WTC11 (cell line): ENCODE measurements around the gene CLDN9. TPM values are rescaled to one million over a fixed set of nuclear protein-coding genes. Genes with fewer than 3 reads are reported as not detected.

Experiments used
- ATAC-seq: fragments of 200-7000 bp; cut with Tn5 transposase; 2 replicates; pipeline ENCODE4 v1.10.0; 2021; ENCODE audit warnings: mild to moderate bottlenecking, moderate library complexity
- CTCF ChIA-PET: fragments of 300-600 bp; sonication (Branson Sonifier 250); formaldehyde crosslinking; loops from one replicate; lab custom pipeline; 2021; ENCODE audit warnings: antibody characterized with exemption; lab: Charles Lee
- POLR2A ChIA-PET: fragments of 350-600 bp; sonication (Branson Sonifier 250); formaldehyde crosslinking; loops from one replicate; lab custom pipeline; 2021; ENCODE audit warnings: antibody characterized with exemption; lab: Charles Lee
- DNase-seq: peaks from one replicate; pipeline ENCODE4 v3.0.0; 2021; ENCODE audit warnings: low spot score
- H3K27ac Mint-ChIP-seq: 2 replicates; pipeline ENCODE4 v1.8.0; 2021; ENCODE audit warnings: mixed read lengths
- H3K27me3 Mint-ChIP-seq: 2 replicates; pipeline ENCODE4 v1.8.0; 2021; ENCODE audit warnings: low read depth, mild to moderate bottlenecking, moderate library complexity, mixed read lengths
- H3K36me3 Mint-ChIP-seq: 2 replicates; pipeline ENCODE4 v1.8.0; 2021; ENCODE audit warnings: mixed read lengths
- H3K4me1 Mint-ChIP-seq: 2 replicates; pipeline ENCODE4 v1.8.0; 2022; ENCODE audit warnings: mixed read lengths
- H3K4me3 Mint-ChIP-seq: 2 replicates; pipeline ENCODE4 v1.8.0; 2021; ENCODE audit warnings: mild to moderate bottlenecking, moderate library complexity, mixed read lengths
- H3K9me3 Mint-ChIP-seq: 2 replicates; pipeline ENCODE4 v1.8.0; 2021; ENCODE audit warnings: mixed read lengths
- GABPB1 ChIP-seq: sonication (generic); formaldehyde crosslinking; IDR thresholded peaks from 2 replicates; pipeline ENCODE4 v1.8.1; 2023; ENCODE audit warnings: mild to moderate bottlenecking, missing genetic modification reagents
- MAX ChIP-seq: sonication (generic); formaldehyde crosslinking; IDR thresholded peaks from 2 replicates; pipeline ENCODE4 v1.8.0; 2022; ENCODE audit warnings: mild to moderate bottlenecking, missing genetic modification reagents
- NFATC4 ChIP-seq: fragments of 250-450 bp; sonication (Bioruptor Pico); IDR thresholded peaks from 2 replicates; pipeline ENCODE4 v1.9.0; 2021; ENCODE audit warnings: mild to moderate bottlenecking
- RELA ChIP-seq: sonication (generic); formaldehyde crosslinking; IDR thresholded peaks from 2 replicates; pipeline ENCODE4 v1.8.1; 2022; ENCODE audit warnings: missing genetic modification reagents, mild to moderate bottlenecking, borderline replicate concordance
- TCF7 ChIP-seq: sonication (generic); formaldehyde crosslinking; IDR thresholded peaks from 2 replicates; pipeline ENCODE4 v1.8.0; 2022; ENCODE audit warnings: mild to moderate bottlenecking, low read depth, missing genetic modification reagents, moderate library complexity
- ZBTB21 ChIP-seq: sonication (generic); formaldehyde crosslinking; IDR thresholded peaks from 2 replicates; pipeline ENCODE4 v1.8.1; 2023; ENCODE audit warnings: mild to moderate bottlenecking, missing genetic modification reagents, borderline replicate concordance
- ZNF396 ChIP-seq: fragments of 250-450 bp; sonication (Bioruptor Pico); IDR thresholded peaks from 2 replicates; pipeline ENCODE4 v1.8.0; 2021; ENCODE audit warnings: mild to moderate bottlenecking, moderate library complexity, borderline replicate concordance
- total RNA-seq: library from RNA; stranded (reverse); gene quantifications from 3 replicates; pipeline ENCODE4 v1.2.3, GENCODE V29; 2021
- TF ChIP-seq, protein P1 (sequence below): sonication (generic); formaldehyde crosslinking; IDR thresholded peaks from 2 replicates; pipeline ENCODE4 v1.8.1; 2023; ENCODE audit warnings: mild to moderate bottlenecking, moderate library complexity, missing genetic modification reagents
- TF ChIP-seq, protein P2 (sequence below): sonication (generic); formaldehyde crosslinking; conservative IDR thresholded peaks from 2 replicates; pipeline ENCODE4 v1.8.1; 2022; ENCODE audit warnings: mild to moderate bottlenecking, missing genetic modification reagents
- TF ChIP-seq, protein P3 (sequence below): sonication (generic); formaldehyde crosslinking; conservative IDR thresholded peaks from 2 replicates; pipeline ENCODE4 v1.8.1; 2023; ENCODE audit warnings: mild to moderate bottlenecking, low read depth, missing genetic modification reagents, moderate library complexity

CLDN9 gene
- total RNA-seq, 1 experiment from 2014 or later = 0.92 TPM

GRCh38 chr16:3038256-3038655 lies 25.5 kb downstream of the CLDN9 start:
- H3K4me1 Mint-ChIP-seq = peaks cover 23% of the 10 kb centered on the region
- no peaks in the 10 kb centered on the region for H3K36me3 Mint-ChIP-seq
- CTCF ChIA-PET = interaction anchor here (1.0 to 11.1 kb wide), 8 partner anchors 7 to 109 kb away, joined by 3 to 152 read pairs (median 5); partner anchors contain the start of gene TNFRSF12A
- DNase-seq (peak; percentile 71), ATAC-seq (peak; percentile 31)
- TF ChIP-seq GABPB1 (CRISPR knock-in tag) = peak; percentile 96
- TF ChIP-seq, protein P1, sequence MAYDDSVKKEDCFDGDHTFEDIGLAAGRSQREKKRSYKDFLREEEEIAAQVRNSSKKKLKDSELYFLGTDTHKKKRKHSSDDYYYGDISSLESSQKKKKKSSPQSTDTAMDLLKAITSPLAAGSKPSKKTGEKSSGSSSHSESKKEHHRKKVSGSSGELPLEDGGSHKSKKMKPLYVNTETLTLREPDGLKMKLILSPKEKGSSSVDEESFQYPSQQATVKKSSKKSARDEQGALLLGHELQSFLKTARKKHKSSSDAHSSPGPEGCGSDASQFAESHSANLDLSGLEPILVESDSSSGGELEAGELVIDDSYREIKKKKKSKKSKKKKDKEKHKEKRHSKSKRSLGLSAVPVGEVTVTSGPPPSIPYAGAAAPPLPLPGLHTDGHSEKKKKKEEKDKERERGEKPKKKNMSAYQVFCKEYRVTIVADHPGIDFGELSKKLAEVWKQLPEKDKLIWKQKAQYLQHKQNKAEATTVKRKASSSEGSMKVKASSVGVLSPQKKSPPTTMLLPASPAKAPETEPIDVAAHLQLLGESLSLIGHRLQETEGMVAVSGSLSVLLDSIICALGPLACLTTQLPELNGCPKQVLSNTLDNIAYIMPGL (CRISPR knock-in tag) = 0 out of 2 replicates have a peak, but pooled peaks have one; percentile 6
- no peak for TF ChIP-seq RELA (CRISPR knock-in tag)
- no peak for TF ChIP-seq TCF7
- TF ChIP-seq, protein P2, sequence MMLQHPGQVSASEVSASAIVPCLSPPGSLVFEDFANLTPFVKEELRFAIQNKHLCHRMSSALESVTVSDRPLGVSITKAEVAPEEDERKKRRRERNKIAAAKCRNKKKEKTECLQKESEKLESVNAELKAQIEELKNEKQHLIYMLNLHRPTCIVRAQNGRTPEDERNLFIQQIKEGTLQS = peak; percentile 80; the same call in 1 of the 2 replicates
- peak; percentile 6; the same call in 1 of the 2 replicates for TF ChIP-seq MAX
- POLR2A ChIA-PET = interaction anchor here (0.6 to 1.6 kb wide), 6 partner anchors 9 to 64 kb away, joined by 4 to 10 read pairs (median 4); no protein-coding TSS in a partner anchor
- H3K9me3 Mint-ChIP-seq = no peaks in the 10 kb centered on the region
- 0 out of 2 replicates have a peak overlapping the region, but pooled peaks have one; percentile 53 for H3K27ac Mint-ChIP-seq
- no peak overlapping the region for H3K4me3 Mint-ChIP-seq
- H3K27me3 Mint-ChIP-seq = peaks cover 3% of the 10 kb centered on the region; the same call in 1 of the 2 replicates

- Mint-ChIP-seq H3K36me3 (no peaks in the 10 kb centered on the region), H3K27me3 (peaks cover 3% of the 10 kb centered on the region; the same call in 1 of the 2 replicates), H3K4me1 (peaks cover 23% of the 10 kb centered on the region), H3K27ac (no peak overlapping the region), H3K4me3 (no peak overlapping the region), H3K9me3 (no peaks in the 10 kb centered on the region)
- ChIA-PET CTCF (interaction anchor here (0.6 to 11.1 kb wide), 10 partner anchors 8 to 123 kb away, joined by 3 to 152 read pairs (median 4); partner anchors contain the start of gene TNFRSF12A), POLR2A (interaction anchor here (0.7 to 1.6 kb wide), 5 partner anchors 9 to 64 kb away, joined by 4 to 6 read pairs (median 4); no protein-coding TSS in a partner anchor)
- DNase-seq (no peak), ATAC-seq (no peak)
- TF ChIP-seq, protein P3, sequence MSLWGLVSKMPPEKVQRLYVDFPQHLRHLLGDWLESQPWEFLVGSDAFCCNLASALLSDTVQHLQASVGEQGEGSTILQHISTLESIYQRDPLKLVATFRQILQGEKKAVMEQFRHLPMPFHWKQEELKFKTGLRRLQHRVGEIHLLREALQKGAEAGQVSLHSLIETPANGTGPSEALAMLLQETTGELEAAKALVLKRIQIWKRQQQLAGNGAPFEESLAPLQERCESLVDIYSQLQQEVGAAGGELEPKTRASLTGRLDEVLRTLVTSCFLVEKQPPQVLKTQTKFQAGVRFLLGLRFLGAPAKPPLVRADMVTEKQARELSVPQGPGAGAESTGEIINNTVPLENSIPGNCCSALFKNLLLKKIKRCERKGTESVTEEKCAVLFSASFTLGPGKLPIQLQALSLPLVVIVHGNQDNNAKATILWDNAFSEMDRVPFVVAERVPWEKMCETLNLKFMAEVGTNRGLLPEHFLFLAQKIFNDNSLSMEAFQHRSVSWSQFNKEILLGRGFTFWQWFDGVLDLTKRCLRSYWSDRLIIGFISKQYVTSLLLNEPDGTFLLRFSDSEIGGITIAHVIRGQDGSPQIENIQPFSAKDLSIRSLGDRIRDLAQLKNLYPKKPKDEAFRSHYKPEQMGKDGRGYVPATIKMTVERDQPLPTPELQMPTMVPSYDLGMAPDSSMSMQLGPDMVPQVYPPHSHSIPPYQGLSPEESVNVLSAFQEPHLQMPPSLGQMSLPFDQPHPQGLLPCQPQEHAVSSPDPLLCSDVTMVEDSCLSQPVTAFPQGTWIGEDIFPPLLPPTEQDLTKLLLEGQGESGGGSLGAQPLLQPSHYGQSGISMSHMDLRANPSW = no peak
- TF ChIP-seq ZBTB21 (CRISPR knock-in tag) (no peak), ZNF396 (CRISPR knock-in tag) (no peak)
- TF ChIP-seq, protein P1 (CRISPR knock-in tag) = no peak
Observed at GRCh38 chr16:3038896-3039295, 26.2 kb downstream of the CLDN9 start.

DNA sequence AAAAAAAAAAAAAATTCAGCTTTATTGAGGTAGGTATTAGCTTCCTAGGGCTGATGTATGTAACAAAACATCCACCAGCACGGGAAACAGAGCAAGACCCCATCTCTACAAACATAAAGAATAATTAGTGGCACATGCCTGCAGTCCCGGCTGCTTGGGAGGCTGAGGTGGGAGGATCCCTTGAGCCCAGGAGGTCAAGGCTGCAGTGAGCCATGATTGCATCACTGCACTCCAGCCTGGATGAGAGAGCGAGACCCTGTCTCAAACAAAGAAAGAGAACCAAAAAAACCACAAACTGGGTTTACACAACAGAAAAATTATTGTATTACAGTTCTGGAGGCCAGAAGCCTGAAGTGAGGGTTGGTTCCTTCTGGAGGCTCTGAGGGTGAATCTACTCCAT lies 29.7 kb downstream of the CLDN9 start:
- ChIA-PET POLR2A (interaction anchor here (0.6 kb wide), 1 partner anchor 240 kb away, joined by 6 read pairs; no protein-coding TSS in a partner anchor), CTCF (interaction anchor here (0.6 to 11.1 kb wide), 7 partner anchors 11 to 108 kb away, joined by 3 to 152 read pairs (median 4); partner anchors contain the start of gene ZSCAN10)
- ATAC-seq = no peak
- no peak for DNase-seq
- no peak for TF ChIP-seq RELA (CRISPR knock-in tag)
- TF ChIP-seq NFATC4 = no peak
- peak; percentile 79 for TF ChIP-seq GABPB1 (CRISPR knock-in tag)
- peaks cover 21% of the 10 kb centered on the region for H3K4me1 Mint-ChIP-seq
- no peaks in the 10 kb centered on the region for H3K9me3 Mint-ChIP-seq
- H3K36me3 Mint-ChIP-seq = no peaks in the 10 kb centered on the region
- H3K27me3 Mint-ChIP-seq = peaks cover 9% of the 10 kb centered on the region
- H3K4me3 Mint-ChIP-seq = no peak overlapping the region
- no peak overlapping the region for H3K27ac Mint-ChIP-seq
